AG04450 (cell line): ENCODE results near the gene GDPGP1. TPM values are rescaled to one million over a fixed set of nuclear protein-coding genes. Genes with fewer than 3 reads are reported as not detected.

Source experiments
- CTCF ChIA-PET: fragments of 300-600, 350-600 bp; formaldehyde crosslinking; extraction: SDS; loops from one replicate; lab custom pipeline; 2022; ENCODE audit warnings: antibody characterized with exemption, inconsistent platforms; lab: Charles Lee
- POLR2A ChIA-PET: fragments of 350-600 bp; formaldehyde crosslinking; extraction: SDS; loops from one replicate; lab custom pipeline; 2021; ENCODE audit warnings: antibody characterized with exemption, inconsistent platforms; lab: Yijun Ruan, JAX
- DNase-seq: peaks from one replicate; pipeline ENCODE4 v3.0.0-alpha.2; 2011; ENCODE audit warnings: low read depth, low spot score
- H3K27ac ChIP-seq: one replicate; pipeline ENCODE4 v1.5.1; 2012; ENCODE audit warnings: low read depth, low read length, control low read depth
- H3K27me3 ChIP-seq: one replicate; pipeline ENCODE4 v1.6.0; 2012; ENCODE audit warnings: low read length; ENCODE audit not compliant: control insufficient read depth, insufficient read depth
- H3K4me3 ChIP-seq: 2 replicates; pipeline ENCODE4 v1.5.1; 2011; ENCODE audit warnings: mild to moderate bottlenecking, low read depth, low read length, control low read depth
- H3K9me3 ChIP-seq: 2 replicates; pipeline ENCODE4 v1.5.1; 2012; ENCODE audit warnings: low read length; ENCODE audit not compliant: control insufficient read depth, insufficient read depth
- polyA plus RNA-seq: library from polyadenylated mRNA; depleted of rRNA; stranded (reverse); fragments of >200 nt; gene quantifications from 2 replicates; pipeline ENCODE4 v1.2.3, GENCODE V29; 2011
- TF ChIP-seq, protein P1 (sequence below): IDR thresholded peaks from 2 replicates; pipeline ENCODE4 v1.5.1; 2011; ENCODE audit warnings: low read depth, low read length, control low read depth, inconsistent platforms

GDPGP1 gene
- polyA plus RNA-seq, 1 experiment: 2.7 TPM

GRCh38 chr15:90223441-90224165 is 10.4 kb upstream of the GDPGP1 start:
- ChIA-PET POLR2A (no interaction called here), CTCF (interaction anchor here (2.7 kb wide), 1 partner anchor 9 kb away, joined by 36 read pairs; the partner anchor contains the start of genes CIB1 and GDPGP1)
- Histone ChIP-seq H3K4me3 (no peak overlapping the region), H3K9me3 (no peaks in the 10 kb centered on the region; the same call in 1 of the 2 replicates), H3K27ac (no peak overlapping the region), H3K27me3 (no peaks in the 10 kb centered on the region)
- no peak for DNase-seq
- TF ChIP-seq, protein P1, sequence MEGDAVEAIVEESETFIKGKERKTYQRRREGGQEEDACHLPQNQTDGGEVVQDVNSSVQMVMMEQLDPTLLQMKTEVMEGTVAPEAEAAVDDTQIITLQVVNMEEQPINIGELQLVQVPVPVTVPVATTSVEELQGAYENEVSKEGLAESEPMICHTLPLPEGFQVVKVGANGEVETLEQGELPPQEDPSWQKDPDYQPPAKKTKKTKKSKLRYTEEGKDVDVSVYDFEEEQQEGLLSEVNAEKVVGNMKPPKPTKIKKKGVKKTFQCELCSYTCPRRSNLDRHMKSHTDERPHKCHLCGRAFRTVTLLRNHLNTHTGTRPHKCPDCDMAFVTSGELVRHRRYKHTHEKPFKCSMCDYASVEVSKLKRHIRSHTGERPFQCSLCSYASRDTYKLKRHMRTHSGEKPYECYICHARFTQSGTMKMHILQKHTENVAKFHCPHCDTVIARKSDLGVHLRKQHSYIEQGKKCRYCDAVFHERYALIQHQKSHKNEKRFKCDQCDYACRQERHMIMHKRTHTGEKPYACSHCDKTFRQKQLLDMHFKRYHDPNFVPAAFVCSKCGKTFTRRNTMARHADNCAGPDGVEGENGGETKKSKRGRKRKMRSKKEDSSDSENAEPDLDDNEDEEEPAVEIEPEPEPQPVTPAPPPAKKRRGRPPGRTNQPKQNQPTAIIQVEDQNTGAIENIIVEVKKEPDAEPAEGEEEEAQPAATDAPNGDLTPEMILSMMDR: no peak

DNA sequence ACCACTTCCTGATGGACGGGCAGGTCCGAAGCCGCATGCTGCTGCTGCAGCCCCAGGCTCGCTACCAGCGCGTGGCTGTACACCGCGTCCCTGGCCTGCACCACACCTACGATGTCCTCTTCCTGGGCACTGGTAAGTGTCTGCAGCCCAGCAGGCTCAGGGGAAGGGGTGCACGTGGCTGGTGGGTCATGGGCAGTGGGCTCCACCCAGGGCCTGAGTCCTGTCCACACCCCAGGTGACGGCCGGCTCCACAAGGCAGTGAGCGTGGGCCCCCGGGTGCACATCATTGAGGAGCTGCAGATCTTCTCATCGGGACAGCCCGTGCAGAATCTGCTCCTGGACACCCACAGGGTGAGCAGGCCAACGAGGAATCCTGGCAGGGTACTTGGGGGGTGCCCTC is 9.0 kb upstream of the GDPGP1 start:
- Histone ChIP-seq H3K4me3 (no peak overlapping the region), H3K9me3 (no peaks in the 10 kb centered on the region; the same call in 1 of the 2 replicates), H3K27me3 (no peaks in the 10 kb centered on the region), H3K27ac (no peak overlapping the region)
- ChIA-PET POLR2A (no interaction called here), CTCF (no interaction called here)
- no peak for DNase-seq
- TF ChIP-seq, protein P1: no peak

DNA sequence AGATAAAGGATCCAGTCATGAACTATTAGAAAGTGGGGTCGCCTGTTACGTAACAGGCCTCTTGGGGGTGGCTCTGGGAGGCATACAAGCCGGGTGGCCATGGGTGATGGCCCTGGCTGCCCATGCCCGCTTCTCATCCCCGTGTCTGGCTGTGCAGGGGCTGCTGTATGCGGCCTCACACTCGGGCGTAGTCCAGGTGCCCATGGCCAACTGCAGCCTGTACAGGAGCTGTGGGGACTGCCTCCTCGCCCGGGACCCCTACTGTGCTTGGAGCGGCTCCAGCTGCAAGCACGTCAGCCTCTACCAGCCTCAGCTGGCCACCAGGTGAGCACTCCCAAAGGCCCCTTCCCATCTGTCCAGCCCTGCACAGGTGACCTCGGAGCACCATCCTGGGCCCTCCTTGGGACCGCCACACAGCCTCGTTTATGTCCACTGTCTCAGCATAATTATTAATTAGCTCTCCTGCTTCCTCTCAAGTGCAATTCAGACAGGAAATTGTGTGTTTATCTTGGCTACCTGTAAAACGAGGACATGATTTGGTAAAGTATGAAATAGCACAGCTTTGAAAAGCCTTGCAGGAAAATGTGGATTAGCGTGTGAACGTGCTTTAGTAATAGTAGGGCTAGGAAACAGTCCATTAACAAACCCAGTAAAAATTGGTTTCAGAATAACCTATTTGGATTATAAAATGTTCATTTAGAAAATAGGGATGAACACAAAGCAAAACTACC is 8.3 kb upstream of the GDPGP1 start:
- no peak for DNase-seq
- TF ChIP-seq, protein P1: no peak
- ChIA-PET CTCF (interaction anchor here (0.6 kb wide), 1 partner anchor 62 kb away, joined by 3 read pairs; no protein-coding TSS in a partner anchor), POLR2A (no interaction called here)
- no peak overlapping the region for H3K27ac ChIP-seq
- H3K9me3 ChIP-seq: no peaks in the 10 kb centered on the region; the same call in 1 of the 2 replicates
- H3K4me3 ChIP-seq: no peak overlapping the region
- no peaks in the 10 kb centered on the region for H3K27me3 ChIP-seq

DNA sequence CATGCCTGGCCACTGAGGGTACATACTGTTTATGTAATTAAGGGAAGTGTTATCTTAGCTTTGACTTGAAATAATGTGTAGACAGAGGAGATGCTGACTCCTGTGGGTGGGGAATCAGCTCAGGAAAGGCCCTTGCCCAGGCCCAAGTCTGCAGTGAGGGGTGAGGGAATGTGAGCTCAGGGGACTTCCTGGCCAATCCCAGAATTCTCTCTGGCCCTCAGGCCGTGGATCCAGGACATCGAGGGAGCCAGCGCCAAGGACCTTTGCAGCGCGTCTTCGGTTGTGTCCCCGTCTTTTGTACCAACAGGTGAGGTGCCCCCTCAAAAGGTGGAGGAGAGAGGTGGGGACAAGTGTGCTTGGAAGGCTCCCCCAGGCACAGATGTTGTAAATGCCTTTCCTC is 6.7 kb upstream of the GDPGP1 start:
- H3K4me3 ChIP-seq: no peak overlapping the region
- TF ChIP-seq, protein P1: no peak
- DNase-seq: no peak
- no peaks in the 10 kb centered on the region for H3K27me3 ChIP-seq
- no peaks in the 10 kb centered on the region; the same call in 1 of the 2 replicates for H3K9me3 ChIP-seq
- ChIA-PET CTCF (no interaction called here), POLR2A (interaction anchor here (0.8 kb wide), 1 partner anchor 55 kb away, joined by 4 read pairs; no protein-coding TSS in a partner anchor)
- H3K27ac ChIP-seq: no peak overlapping the region
